GM18868 (cell line): ENCODE results near the gene TAMALIN.
"Not testable (repeated sequence)": the region's sequence is repeated elsewhere in the genome, so short reads cannot be mapped to it uniquely, and the experiment has no call there.

Experiments used
- ATAC-seq: cut with Tn5 transposase; IDR thresholded peaks from one replicate; pipeline ENCODE4 v1.9.1; 2021; ENCODE audit warnings: mild to moderate bottlenecking, moderate library complexity; ENCODE audit not compliant: unreplicated experiment

Gene TAMALIN

GRCh38 chr12:52006726-52007157, at the start of gene TAMALIN:
Gene TAMALIN, plus strand, starts transcription at chr12:52006946. Its CDS starts 74 bp downstream, at chr12:52007020.
- no peak for ATAC-seq

GRCh38 chr12:51958542-51958941, 48.2 kb upstream of the TAMALIN start:
- ATAC-seq: no peak

GRCh38 chr12:51959211-51959610, 47.5 kb upstream of the TAMALIN start:
- no peak for ATAC-seq

GRCh38 chr12:51959921-51960320, 46.8 kb upstream of the TAMALIN start:
- no peak for ATAC-seq

- ATAC-seq: no peak
Observed at GRCh38 chr12:51960488-51960887, 46.3 kb upstream of the TAMALIN start.

GRCh38 chr12:51960890-51961289, 45.9 kb upstream of the TAMALIN start:
- no peak for ATAC-seq

GRCh38 chr12:51961834-51962233, 44.9 kb upstream of the TAMALIN start:
- no peak for ATAC-seq

- no peak for ATAC-seq
Observed at GRCh38 chr12:51962737-51963136, 44.0 kb upstream of the TAMALIN start.

- ATAC-seq: no peak
Observed at GRCh38 chr12:51963477-51963876, 43.3 kb upstream of the TAMALIN start.

GRCh38 chr12:51969643-51970042, 37.1 kb upstream of the TAMALIN start:
- no peak for ATAC-seq

GRCh38 chr12:51970904-51971646, 35.7 kb upstream of the TAMALIN start:
- peak; percentile 89 for ATAC-seq

- ATAC-seq: no peak
Observed at GRCh38 chr12:51971679-51972421, 34.9 kb upstream of the TAMALIN start.

- no peak for ATAC-seq
Observed at GRCh38 chr12:51972422-51972812, 34.3 kb upstream of the TAMALIN start.

GRCh38 chr12:51972849-51973273, 33.9 kb upstream of the TAMALIN start:
- no peak for ATAC-seq

- no peak for ATAC-seq
Observed at GRCh38 chr12:51973560-51973959, 33.2 kb upstream of the TAMALIN start.

GRCh38 chr12:51974646-51975045, 32.1 kb upstream of the TAMALIN start:
- ATAC-seq: no peak

- no peak for ATAC-seq
Observed at GRCh38 chr12:51975196-51975595, 31.6 kb upstream of the TAMALIN start.

- ATAC-seq: no peak
Observed at GRCh38 chr12:51976376-51977160, 30.2 kb upstream of the TAMALIN start.

- no peak for ATAC-seq
Observed at GRCh38 chr12:51977320-51977753, 29.4 kb upstream of the TAMALIN start.

GRCh38 chr12:51979306-51979705, 27.4 kb upstream of the TAMALIN start:
- ATAC-seq: not testable (repeated sequence)

- ATAC-seq: no peak
Observed at GRCh38 chr12:51980051-51980808, 26.5 kb upstream of the TAMALIN start.
